ENCODE data around the gene RFPL4AL1.

RFPL4AL1 gene

DNA sequence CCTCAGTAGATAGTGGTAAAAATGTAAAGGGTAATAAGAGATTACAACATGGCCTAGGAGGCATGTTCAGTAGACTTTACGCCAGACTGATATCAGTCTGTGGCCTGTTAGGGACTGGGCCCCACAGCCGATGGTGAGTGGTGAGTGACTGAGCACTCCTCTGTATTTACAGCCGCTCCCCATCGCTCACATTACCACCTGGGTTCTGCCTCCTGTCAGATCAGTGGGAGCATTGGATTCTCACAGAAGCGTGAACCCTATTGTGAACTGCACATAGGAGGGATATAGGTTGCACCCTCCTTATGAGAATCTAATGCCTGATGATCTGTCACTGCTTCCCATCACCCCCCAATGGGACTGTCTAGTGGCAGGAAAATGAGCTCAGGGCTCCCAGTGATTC lies 45.0 kb downstream of the RFPL4AL1 start:
- TF ChIP-seq, protein P1, sequence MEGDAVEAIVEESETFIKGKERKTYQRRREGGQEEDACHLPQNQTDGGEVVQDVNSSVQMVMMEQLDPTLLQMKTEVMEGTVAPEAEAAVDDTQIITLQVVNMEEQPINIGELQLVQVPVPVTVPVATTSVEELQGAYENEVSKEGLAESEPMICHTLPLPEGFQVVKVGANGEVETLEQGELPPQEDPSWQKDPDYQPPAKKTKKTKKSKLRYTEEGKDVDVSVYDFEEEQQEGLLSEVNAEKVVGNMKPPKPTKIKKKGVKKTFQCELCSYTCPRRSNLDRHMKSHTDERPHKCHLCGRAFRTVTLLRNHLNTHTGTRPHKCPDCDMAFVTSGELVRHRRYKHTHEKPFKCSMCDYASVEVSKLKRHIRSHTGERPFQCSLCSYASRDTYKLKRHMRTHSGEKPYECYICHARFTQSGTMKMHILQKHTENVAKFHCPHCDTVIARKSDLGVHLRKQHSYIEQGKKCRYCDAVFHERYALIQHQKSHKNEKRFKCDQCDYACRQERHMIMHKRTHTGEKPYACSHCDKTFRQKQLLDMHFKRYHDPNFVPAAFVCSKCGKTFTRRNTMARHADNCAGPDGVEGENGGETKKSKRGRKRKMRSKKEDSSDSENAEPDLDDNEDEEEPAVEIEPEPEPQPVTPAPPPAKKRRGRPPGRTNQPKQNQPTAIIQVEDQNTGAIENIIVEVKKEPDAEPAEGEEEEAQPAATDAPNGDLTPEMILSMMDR (IDR thresholded peaks at IDR 0.05; ENCODE audit: insufficient read depth, low read length, missing control alignments): no peak
- ChIA-PET CTCF (no interaction called here), POLR2A (no interaction called here)
- no peak for DNase-seq (ENCODE audit: low read depth, low spot score)
- H3K4me3 ChIP-seq (ENCODE audit: low read depth, low read length): no peak overlapping the region

DNA sequence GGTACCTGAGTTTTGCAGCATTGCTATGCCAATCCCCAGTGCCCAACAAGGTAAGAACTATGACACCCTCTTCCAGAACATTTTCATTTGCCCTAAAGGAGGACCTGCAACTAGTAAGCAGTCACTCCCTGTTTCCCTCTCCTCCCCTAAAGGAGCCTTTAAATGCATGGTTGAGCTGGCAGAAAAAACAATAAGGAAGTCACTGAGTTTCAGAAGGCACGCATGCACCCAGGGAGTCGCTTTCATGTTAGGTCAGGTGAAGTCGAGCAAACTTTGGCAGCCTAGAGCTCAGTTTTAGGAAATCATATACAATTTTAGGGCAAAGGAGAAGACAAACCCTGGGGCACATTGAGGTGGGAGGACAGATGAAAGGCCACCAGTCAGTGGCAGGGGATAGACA lies 51.1 kb downstream of the RFPL4AL1 start:
- CTCF ChIA-PET: no interaction called here
- TF ChIP-seq, protein P1 (IDR thresholded peaks at IDR 0.05; ENCODE audit: insufficient read depth, low read length, missing control alignments): no peak
- POLR2A ChIA-PET: no interaction called here
- H3K4me3 ChIP-seq (ENCODE audit: low read depth, low read length): no peak overlapping the region
- DNase-seq (ENCODE audit: low read depth, low spot score): no peak

Measured in AG04449 (cell line).